Kasumi-1 (cell line): Measurements from ENCODE around the gene AK5.

Experiments used
- DNase-seq, 2 experiments: peaks; one replicate each; lab custom pipeline; 2025; lab: John Stamatoyannopoulos, UW

AK5 gene

DNA sequence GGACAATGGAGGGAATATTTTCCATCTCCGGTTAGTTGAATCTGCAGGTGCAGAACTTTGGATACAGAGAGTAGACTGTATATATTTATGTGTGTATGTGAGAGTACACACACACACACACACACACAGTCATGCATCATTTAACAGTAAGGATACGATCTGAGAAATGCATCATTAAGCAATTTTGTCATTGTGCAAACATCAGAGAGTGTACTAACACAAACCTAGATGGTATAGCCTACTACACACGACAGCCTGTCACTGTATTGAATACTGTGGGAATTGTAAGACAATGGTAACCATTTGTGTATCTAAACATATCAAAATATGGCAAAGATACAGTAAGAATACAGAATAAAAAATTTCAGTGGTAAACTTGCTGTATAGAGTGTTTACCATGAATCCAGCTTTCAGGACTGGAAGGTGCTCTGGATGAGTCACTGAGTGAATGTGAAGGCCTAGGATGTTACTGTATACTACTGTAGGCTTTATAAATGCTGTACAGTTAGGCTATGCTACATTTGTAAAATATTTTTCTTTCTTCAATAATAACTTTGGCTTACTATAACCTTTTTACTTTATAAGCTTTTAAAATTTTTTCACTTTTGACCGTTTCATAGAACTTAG, 262.1 kb downstream of the AK5 start:
- no peak for DNase-seq

DNA sequence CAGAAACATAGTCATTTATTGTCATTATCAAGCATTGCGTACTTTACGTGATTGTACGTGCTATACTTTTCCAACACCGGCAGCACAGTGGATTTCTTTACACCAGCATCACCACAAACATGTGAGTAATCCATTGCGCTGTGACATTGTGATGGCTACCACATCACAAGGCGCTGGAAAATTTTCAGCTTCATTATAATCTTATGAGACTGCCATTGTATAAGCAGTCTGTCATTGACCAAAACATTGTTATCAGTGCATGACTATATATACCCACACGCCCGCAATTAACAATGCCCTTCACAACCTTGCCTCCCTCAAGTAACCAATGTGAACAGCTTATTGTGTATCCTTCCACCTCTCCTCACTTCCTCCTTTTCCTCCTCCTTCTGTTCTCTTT, 263.0 kb downstream of the AK5 start:
- no peak for DNase-seq

DNA sequence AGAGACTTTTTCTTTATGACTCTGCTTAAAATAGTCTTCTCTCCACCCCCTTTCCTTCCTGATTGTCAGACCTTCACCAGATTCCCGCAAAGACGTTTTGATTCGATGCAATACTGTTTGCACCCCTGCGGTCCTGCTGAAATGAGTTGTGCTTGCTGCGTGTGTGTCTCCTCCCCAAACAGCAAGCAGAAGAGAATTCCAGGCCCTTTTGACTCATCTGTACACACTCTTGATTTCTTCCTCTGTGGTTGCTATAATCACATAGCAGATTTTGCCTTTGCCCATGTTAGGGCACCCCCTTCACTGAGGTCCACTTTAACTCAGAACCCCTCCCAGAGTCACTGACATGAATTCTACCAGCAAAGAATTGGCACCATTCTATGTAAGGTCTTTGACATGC, 264.2 kb downstream of the AK5 start:
- no peak for DNase-seq

DNA sequence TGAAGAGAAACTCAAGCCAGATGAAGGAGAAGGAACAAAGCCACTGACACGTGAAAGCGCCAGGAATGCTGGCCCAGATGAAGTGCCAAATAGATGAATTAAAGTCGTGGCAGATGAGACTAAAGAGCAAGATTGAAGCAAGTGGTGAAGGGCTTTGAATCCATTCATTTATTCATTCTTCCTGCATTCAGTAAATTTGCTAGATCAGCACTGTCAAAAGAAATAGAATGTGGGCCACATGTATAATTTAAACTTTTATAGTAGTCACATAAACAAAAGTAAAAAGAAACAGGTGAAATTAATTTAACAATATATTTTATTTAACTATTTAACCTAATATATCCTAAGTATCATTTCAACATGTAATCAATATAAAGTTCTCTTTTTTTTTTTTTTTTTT, 265.1 kb downstream of the AK5 start:
- DNase-seq = no peak

DNA sequence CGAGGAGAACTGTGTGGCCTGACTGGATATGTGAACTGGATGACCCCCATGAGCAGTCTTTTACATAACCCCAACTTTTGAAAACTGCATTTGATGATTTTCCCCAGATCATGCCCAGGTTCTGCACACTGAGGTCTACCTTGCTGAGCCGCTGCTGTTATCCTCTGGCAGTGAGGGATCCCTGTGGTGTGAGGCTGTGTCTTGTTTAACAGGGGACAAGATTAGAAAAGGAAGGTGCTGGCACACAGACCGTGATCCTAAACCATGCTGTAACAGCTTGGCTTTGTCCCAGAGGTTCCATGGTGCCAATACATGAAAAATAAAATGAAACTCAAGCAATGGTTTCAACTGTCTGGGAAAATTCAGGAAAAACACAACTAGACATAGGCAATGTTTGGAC, 266.5 kb downstream of the AK5 start:
- DNase-seq = no peak

DNA sequence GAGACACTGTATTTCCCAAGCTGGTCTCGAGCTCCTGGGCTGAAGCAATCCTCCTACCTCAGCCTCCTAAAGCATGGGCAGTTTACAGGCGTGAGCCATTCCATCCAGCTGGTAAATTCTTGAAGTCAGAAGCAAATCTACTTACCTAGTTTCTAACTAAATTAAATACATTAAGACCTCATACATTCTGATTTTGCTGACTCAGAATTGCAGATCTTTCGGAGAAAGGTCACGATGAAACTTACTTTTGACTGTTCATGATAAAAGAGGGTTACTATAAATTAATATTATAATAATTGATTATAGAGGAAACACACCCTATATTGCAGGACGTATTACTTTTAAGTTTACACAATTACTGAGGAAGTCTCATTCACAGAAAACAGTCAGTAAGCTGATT, 268.3 kb downstream of the AK5 start:
- no peak for DNase-seq

DNA sequence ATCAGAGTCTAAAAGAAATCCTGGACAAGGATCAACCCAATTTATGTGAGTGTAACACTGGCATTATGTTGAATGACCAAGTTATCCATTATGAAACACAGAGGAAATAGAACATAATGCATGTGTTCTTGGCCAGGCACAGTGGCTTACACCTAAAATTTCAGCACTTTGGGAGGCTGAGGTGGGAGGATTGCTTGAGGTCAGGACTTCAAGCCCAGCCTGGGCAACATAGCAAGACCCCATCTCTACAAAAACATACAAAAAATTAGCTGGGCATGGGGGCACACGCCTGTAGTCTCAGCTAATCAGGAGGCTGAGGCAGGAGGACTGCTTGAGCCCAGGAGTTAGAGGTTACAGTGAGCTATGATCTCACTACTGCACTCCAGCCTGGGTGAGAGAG, 270.8 kb downstream of the AK5 start:
- no peak for DNase-seq

DNA sequence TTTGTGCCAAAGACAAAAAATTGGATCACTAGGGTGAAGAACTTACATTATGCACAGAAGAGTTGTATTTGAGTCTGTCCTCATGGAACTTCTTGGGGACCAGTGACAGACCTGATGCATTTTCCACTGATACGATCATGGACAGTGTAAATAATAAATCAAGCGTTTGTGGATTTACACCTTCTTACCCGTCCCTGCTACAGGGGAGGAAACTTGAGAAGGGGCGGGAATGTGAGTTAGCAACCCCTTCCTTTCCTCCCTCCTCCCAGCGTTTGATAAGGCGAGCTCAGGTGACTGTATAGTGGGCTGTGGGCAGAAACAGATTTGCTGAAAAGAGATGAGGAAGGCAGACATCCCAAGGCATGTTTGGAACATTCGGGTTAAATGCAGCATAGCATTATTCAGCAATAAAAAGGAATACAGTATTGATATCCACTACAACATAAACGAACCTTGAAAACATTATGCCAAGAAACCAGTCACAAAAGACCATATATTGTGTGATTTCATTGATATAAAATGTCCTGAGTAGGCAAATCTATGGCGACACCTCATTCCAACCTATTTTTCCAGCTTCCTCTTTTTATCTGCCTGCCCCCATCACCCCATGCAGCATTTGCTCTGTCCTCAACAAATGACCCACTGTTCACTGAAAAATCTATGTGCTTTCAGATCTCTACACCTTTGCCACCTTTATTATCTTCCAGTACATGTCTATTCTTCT, 271.9 kb downstream of the AK5 start:
- DNase-seq = peak in 1 of 2 experiments; percentile 11

DNA sequence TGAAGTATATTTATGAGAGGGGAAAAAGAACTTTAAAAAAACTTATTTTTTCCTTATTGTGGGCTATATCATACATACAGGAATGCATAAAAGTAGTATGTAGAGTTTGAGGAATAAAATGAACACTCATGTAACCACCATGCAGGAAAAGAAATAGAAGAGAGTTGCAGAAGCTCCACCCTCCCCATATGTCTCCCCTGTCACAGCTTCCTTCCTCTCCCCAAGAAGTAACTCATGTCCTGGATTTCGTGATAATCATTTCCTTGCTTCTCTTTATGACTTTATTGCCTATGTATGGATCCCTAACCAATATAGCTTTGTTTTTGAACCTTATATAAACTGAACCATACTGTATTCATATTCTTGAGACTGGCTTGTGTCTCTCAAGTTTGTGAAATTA, 274.2 kb downstream of the AK5 start:
- peak; percentile 62 to 66 for DNase-seq

DNA sequence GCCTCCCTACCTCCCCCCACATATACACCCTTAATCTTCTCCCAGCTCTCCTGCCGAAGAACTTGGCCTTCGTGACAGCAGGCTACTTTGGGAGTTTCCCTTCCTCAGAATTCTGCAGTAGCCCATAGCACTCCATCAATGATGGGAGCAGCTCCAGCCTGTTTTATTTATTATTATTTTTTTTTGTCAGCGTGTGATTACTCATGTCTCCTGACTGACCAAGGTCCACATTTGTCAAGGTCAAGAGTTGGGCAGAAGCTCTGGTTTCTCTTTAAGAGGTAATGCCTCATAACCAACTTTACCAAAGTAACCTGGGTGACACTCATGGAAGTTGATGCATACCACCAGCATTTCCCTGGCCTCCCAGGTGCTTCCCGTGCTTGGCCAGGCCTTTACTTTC, 275.2 kb downstream of the AK5 start:
- no peak for DNase-seq

DNA sequence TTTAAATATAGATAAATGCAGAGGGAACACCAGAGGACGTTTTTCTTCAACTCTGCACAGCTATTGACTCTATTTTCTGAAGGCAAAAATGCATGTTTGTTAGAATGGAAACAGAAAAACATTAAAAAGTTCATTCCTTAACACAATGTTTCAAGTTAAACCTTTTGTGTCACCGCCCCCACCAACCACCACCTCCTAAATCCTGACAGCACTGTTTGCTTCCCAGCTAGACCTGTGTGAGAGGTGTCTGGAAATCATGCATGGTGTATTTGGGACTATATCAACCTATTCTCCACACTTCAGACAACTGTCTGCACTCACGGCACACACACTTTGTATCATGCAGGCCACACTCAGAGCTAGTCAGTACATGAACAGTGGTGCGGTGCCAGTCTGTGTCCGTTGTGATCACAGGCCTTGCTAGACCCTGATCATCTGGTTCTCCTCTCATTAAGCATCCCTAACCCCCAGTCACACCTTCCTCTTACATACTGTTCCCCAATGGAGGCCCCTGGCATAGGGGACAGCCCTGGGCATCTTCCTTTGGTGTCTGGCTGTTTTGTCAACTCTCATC, 276.9 kb downstream of the AK5 start:
- no peak for DNase-seq

DNA sequence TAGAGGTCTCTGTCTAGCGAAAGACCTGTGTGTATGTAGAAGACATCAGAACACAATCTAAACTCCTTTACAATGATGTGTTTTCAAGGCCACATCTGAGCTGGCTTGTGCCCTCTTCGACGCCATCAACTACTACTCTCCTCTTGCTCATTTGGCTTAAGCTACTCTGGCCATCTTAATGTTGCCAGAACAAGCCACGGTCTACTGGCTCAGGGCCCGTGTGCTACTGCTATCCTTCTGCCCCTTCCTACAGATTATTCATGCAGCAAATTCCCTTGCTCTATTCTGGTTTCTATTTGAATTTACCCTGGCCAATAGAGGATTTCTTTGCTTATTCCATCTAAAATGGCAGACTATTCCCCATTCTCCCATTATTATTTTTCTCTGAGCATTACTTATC, 278.9 kb downstream of the AK5 start:
- no peak for DNase-seq

DNA sequence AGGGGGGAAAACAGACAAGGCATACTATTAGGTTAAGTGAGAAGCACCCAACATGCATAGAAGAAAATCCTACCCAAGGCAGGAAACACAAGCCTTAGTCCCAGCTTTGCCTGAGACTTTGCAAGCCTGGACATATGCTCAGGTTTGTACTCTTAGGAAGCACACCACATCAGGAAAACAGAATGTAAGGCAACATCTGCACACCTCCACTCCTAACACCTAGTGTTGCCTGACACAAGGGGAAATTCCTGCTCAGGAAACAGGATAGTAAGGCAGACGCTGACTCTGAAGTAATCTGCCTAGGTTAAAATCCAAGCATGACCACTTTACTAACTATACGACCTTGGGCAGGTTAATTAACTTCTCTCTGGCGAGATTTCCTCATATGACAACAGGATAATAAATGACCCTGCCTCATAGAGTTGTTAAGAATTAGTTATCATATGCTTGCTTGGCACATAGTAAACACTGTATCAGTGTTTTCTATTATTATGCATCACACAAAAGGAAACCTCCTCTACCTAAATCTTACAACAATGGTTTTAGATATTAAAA, 280.9 kb downstream of the AK5 start:
- DNase-seq = no peak

DNA sequence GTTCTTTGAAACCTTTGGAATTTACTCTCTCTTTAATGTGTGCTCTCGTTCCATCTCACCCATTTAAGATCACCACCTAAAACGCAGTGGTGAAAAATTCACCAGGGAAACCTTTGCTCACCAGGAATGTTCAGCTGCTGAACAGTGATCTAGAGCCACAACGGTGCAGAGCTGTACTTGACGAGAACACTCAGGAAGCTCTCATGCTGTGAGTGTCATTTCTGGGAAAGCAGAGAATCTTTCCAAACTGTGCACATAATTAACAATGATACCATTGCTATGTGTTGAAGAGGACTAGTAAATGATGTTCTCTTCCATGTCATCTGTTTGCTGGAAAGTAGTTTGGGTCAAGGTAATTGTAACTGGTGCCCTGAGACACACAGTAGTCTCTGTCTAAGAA, 283.5 kb downstream of the AK5 start:
- no peak for DNase-seq

DNA sequence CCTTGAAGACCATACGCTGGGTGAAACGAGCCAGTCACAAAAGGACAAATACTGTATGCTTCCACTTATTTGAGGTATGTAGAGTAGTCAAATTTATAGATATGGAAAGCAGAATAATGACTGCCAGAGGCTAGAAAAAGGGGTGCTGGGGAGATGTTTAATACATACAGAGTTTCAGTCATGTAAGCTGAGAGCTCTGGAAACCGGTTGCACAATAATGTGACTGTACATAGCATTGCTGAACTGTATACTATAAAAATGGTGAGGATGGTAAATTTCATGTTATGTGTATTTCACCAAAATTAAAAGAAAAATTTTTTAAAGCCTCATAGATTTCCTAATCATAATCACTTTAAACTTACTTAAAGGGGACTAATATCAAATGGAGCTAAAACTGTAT, 289.8 kb downstream of the AK5 start:
- DNase-seq = no peak

DNA sequence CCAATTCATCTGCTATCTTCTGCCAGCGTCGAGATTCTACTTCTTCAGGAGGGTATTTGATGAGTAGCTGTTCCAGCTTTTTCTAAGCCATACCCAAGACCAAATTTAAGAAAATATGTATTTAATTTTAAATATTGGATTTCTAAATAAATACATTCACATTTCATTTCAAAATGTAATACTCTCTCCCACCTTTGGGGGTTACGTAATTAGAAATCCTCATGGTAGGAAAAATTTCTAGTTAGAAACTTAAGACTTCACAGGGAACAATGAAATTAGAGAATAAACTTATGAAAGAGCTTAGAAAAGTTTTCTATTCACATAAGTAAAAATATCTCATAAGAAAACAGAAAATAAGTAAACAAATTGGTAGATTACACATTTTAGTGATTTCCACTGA, 297.7 kb downstream of the AK5 start:
- DNase-seq = no peak

DNA sequence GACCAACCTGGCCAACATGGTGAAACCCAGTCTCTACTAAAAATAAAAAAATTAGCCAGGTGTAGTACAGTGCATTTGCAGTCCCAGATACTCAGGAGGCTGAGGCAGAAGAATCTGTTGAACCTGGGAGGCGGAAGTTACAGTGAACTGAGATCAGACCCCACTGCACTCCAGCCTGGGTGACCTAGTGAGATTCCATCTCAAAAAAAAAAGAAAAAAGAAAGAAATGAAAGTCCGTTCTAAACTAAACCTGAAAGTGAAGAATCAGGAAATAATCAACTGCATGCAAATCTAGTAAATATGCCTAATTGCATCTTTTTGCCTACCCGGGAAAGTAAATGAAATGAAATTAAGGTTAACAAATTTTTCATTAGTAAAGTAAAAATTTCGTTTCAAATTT, 301.1 kb downstream of the AK5 start:
- no peak for DNase-seq

DNA sequence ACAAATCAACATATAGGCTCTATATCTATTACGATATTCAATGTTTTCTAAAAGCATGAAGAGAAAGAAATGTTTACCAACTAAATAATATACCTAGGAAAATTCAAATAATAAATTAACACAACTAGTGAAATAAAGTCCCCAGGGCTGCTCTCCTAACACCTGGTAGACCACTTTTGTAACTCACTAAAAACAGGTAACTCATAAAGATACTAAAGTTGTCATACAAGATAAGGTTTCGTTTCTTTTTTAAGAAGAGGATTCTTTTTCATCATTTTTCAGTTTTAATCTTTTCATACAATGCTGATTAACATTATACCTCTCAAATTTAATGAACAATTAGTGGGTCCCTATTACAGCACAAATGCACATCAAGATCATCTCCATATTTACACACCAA, 301.7 kb downstream of the AK5 start:
- no peak for DNase-seq

DNA sequence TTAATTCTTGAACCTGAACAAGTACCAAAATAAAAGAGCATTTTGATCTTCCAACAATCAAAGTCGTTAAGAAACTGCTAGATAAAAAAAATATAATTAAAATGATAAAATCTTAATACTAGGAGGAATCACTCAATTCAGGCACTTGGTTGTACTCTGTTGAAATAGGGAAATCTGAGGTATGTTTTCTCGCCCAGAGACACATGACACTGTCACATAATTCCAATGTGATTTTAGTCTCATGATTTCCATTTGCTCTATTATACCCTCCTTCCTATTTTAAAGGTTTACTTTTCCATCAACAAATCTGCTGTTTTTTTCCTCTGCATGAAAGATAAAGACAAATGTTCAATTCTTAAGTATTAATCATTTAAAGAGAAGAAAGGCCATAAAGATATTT, 303.1 kb downstream of the AK5 start:
- no peak for DNase-seq

DNA sequence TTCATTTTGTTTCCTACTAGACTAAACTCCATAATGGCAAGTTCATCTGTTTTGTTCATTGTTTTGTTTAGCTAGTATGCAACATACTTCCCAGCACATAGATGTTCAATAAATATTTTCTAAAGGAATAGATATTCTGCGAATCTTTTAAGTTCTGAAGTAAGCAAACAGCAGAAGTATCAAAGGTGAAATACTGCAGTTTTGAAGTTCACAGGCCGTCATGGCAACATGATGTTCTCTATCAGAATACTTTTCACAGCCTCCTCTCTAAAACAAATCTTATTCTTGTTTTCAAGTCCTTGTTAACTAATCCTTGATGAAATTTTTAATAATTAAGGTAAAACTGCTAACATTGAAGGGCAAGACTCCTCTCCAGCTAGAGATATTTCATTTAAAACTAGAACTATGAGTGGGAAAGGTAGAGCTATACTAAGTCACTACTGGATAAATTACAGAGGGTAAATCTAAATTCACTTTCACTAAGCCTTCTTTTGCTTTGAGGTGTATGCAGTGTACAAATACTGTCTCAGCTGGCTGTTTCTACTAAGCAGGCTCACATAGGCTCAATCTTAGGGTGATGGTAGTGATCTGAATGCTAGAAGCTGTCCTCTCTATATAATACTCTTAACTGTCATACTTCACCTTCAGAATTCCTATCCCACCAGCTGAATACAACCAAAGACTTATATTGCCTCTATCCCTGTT, 303.9 kb downstream of the AK5 start:
- no peak for DNase-seq

DNA sequence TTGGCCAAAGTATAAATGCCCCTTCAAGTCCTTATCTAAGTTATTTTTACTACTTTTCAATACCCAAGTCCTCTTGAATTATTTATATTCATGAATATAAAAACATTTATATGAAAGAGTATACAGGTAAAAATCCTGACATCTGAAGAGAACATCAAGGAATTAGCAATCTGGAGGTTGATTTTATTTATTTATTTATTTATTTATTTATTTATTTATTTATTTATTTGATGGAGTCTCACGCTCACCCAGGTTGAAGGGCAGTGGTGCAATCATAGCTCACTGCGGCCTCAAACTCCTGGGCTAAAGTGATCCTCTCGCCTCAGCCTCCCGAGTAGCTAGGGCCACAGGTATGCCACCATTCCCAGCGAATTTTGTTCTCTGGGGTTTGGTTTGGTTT, 307.4 kb downstream of the AK5 start:
- no peak for DNase-seq

DNA sequence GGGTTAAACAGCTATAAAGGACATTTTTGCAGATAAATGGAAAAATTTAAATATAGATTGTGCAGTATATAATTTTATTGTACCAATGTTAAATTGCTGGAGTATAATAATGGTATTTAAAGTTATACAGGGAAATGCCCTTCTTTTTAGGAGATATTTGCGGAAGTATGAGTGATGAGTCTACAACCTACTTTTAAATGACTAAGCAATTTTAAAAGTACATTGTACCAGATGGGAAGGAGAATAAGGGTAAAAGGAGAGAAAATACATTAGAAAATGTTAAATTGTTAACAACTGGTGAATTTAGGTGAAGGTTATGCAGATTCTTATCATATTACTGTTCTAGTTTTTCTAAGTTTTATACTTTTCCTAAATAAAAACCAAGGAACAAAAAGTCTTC, 308.8 kb downstream of the AK5 start:
- no peak for DNase-seq

DNA sequence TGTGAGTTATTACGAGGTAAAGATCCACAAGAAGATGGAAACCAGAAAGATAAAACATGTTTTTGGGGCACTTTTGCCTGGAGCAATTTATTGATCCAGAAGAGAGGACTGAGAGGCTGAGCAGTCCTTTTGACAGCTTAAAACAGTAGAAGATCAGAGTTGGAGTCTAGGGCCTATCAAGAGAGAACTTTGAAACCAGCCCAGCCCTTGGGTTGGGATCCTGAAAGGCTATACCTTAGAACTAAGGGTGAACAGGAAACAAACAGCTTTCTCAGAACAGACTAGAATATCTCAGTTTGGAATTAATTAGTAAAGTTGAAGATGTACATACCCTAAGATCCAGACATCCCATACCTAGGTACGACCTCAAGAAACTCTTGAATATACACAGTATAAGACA, 311.1 kb downstream of the AK5 start:
- DNase-seq = no peak
